Measurements from ENCODE around the gene URB1.
A peak's percentile ranks its signal among the peaks of the same experiment; 100 is the strongest.
"Not testable (repeated sequence)": the region's sequence is repeated elsewhere in the genome, so short reads cannot be mapped to it uniquely, and the experiment has no call there.

Gene URB1

DNA sequence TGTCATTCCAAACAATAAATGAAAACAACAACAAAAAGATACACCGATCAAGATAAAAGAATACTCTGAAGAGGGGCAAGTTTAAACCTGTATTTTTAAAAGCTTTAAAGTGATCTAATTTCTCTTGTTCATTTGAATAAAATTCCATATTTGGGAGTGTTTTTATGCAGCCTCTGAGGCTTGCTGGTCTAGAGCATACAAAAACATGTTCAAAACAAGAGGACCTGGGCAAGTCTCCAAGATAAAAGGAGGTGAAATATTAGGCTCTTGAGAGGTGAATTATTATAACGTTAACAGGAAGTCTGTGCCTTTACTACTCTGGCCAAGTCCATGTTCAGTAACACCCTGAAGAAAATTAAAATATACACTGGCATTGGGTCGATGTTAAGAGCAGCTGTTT is 20.1 kb downstream of the URB1 start:
- DNase-seq, result no peak

- DNase-seq, result no peak
These were observed 20.9 kb downstream of the URB1 start for GRCh38 chr21:32371913-32372314.

DNA sequence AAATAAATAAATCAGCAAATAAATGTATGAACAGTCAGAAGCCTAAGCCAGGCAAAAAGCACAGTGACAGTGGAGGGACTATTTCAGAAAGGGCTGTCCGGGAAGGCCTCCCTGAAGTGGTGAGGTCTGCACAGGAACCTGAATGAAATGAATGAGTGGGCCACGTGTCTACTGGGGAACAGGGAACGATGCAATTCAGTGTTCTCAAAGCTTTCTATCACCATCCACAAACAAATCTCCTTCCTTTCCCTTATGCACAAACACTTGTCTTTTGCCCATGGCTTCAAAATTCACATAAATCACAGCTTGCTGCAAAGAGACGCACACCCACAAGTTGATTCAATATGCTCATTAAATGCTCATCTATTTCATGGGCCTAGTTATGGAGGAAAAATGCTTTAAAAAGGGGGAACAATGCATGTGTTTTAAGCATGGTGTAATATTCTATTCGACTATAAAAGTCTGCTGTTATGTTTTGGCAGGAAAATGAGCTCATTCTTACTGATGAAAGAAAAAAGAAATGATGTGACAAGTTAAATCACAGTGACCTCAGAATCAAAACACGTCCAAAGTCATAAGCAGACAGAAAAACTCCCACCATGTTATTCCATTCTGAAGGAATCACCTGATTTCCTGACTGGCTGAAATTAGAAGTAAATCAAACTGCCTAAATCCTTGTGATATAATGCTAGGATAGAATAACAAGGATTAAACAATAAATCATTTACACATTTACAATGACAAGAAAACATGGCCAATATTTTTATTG is 21.6 kb downstream of the URB1 start:
- no peak for DNase-seq

DNA sequence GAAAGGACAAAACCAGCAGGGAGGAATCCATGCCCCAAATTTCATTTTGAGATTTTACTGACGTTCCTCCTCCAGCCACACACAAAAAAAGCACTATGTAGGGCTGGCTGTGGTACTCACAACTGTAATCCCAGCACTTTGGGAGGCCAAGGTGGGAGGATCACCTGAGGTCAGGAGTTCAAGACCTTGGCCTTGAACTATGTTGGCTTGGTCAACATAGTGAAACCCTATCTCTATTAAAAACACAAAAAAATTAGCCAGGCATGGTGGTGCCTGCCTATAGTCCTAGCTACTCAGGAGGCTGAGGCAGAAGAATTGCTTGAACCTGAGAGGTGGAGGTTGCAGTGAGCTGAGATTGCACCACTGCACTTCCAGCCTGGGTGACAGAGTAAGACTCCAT is 23.9 kb downstream of the URB1 start:
- DNase-seq, result not testable (repeated sequence)

- DNase-seq, result no peak
These were observed 24.4 kb downstream of the URB1 start for GRCh38 chr21:32368386-32368785.

DNA sequence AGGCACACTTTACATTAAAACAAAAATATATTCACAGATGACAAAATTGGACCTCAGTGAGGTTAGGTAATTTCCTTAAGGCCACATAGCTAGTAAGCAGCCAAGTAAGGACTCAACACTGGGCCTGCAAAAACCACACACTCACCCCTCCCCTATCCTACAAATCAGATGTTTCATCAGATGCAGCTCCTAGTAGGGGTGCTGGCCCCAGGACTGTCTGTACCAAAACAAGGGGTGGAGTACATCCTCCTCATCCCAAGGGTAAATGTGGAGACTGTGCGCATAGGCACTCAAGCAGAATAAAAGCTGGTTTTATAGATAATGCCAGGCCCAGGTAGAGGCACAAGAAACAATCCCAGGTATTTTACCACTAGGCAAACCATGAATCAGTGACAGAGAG is 25.7 kb downstream of the URB1 start:
- no peak for DNase-seq

DNA sequence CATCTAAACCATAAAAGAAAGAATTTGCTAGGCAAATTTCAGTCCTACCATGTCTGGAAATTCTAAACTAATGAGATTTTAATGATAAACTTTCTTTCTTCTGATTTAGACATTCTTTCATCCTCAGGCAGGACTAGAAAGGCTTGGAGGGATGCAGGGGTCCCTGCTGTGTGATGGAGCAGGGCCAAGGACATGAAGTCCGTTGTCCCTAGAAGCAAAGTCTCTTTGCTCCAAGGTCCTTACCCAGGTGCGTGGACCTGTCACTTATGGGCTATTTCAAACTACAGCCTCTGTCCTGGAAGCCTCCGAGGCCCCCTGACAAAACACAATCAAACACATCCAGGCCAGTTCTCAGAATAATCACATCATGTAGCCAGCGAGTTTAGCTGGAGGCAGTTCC is 26.6 kb downstream of the URB1 start:
- DNase-seq, result no peak

GRCh38 chr21:32364796-32365195 is 28.0 kb downstream of the URB1 start:
- DNase-seq, result no peak

DNA sequence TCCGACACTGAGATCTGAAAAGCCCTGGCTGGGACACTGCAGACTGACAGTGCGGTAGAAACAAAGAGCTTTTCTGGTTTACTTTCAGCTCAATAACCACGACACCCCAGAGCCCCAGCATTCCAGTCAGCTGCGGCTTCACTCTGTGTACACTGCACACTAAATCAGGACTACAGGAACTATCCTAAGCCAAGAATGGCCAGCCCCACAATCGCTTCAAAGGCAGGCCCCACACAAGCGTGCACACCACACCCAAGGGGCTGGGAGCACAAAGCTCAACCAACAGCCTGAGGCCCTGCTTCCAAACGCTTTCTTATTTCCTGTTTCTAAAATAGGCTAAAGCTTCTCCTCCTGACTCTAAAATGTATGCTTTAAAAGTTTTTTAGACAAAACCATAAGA is 28.4 kb downstream of the URB1 start:
- no peak for DNase-seq

- no peak for DNase-seq
These were observed 32.3 kb downstream of the URB1 start for GRCh38 chr21:32360401-32360975.

DNA sequence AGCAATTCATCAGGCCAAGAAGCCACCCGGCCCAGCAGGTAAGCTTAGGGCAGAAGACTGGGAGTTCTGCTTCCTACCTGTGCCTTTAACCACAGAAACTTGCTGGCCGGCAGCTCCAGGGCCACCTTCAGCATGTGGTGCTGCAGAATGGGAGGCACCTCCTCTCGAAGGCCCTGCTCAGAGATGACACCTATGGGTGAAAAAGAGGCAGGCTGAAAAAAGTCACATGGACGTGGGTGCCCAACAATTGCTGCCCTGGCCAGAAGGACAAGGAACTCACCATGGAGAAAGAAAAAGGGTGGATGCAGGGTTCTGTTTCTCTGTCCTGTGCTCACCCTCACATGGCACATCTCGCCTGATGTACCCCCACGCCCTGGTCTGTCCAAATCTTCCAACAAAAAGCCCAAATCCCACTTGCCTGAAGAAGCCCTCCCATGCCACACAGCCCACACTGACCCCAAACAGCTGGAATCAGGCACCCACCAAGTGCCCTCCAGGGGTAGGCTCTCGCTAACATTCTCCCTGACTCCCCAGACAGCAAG is 33.0 kb downstream of the URB1 start:
- peak; percentile 50 for DNase-seq

DNA sequence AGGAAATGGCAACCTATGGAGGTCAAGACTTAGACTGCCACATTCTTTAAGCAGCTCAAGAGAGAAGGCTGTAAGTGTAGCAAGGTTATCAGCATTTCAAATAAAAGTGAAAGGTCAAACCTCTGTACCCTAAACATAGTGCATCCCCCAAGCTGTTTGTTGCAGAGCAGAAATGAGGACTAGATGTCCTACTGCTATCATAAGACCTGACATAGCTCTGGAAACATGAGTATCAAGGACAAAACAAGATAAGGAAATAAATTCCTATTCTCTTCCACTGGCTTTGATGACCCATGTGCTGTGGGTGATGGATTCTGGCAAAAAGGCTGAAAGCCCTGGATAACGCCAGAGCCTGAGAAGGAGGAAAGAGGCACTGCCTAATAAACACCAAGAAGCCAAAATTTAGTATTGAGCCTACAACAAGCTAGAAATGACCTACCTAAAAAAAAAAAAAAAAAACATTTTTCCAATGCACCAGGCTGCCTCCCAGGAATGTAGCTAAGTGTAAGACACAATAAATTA is 35.9 kb downstream of the URB1 start:
- DNase-seq, result no peak

DNA sequence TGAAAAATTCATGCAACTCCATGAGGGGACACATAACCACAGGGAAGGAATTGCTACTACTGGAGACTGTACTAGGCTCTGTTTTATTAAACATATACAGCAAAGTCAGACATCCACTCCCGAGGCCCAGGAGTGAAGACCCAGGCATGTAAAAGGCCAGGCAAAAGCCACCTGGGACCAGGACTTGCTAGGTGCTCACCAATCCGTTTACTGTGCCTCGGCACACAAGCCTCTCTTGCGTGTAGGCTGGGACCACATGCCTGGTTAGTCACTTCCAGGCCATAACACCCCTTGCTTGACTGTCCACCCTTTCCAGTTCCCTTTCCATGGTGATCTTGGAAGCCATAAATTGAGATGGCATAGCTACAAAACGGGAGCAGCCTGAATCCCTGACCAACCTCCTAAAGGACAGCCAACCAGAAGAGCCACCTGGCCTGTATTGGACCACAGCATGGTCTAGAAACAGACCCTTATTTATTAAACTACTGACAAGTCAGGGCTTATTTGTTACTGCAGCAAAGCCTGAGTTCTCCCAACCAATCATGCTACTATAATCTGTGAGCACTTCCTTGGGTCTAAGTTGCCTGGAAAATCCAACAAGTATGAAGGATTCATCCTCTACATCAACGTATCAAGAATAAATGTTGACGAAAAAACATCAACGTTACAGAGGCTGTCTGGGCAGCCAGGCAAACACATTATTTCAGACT is 39.7 kb downstream of the URB1 start:
- no peak for DNase-seq

DNA sequence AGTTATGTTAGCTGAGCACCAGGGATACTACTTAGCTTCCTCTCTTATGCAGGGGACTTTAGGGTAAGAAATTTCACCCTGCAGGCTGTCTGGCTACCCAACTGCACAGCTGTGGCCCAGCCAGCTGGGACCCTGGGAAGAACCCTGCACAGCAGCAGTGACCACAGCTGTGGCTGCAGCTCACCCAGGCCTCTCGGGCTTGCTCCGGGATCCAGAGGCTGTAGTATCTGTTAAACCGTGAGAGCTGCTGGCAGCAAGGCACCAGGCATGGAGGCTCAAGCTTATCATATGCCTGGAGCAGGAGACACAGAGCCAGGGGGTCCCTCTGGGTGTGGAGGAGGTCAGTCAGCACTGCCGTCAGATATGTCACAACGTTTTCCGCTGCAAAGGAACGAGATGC is 40.3 kb downstream of the URB1 start:
- DNase-seq, result no peak

GRCh38 chr21:32351428-32351827 is 41.4 kb downstream of the URB1 start:
- DNase-seq, result no peak

DNA sequence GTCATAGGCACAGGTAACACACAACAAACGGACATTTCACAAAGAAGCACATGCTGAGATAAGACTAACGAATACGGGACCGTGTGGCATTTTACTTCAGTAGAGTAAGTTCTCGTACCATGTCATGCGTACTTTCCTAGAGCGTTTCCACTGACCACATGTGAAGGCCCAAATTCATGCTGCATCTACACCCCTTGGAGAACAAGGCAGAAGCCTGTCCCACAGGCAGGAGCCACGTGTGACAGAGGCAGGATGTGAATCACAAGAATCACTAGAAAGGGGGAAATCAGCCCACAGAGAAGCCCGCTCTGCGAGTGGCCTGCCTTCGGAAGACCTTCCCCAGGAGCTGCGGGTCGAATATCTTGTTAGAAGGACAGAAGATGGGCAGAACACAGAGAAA is 41.8 kb downstream of the URB1 start:
- no peak for DNase-seq

GRCh38 chr21:32350211-32350980 is 42.4 kb downstream of the URB1 start:
- no peak for DNase-seq

DNA sequence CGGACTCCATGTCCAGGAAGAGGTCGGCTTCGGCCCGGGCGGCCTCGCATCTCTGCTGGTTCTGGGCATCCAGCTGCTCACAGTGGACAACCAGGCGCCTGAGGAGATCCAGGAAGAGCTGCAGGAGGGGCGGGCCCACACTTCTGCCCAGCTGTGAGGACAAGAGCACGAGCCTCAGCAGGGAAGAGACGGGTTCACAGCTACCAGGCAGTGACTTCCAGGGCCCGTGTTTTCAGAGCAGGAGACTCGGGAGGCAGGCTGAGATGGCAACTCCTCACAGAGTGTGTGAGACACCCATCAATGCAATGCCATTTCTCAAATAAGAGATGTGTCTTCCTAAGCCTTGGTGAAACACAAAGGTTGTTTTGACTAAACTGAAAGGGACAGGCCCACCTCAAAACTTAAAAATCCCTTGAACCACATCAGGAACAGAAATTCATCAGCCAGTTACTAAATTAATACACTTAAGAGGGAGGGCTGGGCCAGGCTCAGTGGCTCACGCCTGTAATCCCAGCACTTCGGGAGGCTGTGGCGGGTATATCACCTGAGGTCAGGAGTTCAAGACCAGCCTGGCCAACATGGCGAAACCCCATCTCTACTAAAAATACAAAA is 43.4 kb downstream of the URB1 start:
- no peak for DNase-seq

DNA sequence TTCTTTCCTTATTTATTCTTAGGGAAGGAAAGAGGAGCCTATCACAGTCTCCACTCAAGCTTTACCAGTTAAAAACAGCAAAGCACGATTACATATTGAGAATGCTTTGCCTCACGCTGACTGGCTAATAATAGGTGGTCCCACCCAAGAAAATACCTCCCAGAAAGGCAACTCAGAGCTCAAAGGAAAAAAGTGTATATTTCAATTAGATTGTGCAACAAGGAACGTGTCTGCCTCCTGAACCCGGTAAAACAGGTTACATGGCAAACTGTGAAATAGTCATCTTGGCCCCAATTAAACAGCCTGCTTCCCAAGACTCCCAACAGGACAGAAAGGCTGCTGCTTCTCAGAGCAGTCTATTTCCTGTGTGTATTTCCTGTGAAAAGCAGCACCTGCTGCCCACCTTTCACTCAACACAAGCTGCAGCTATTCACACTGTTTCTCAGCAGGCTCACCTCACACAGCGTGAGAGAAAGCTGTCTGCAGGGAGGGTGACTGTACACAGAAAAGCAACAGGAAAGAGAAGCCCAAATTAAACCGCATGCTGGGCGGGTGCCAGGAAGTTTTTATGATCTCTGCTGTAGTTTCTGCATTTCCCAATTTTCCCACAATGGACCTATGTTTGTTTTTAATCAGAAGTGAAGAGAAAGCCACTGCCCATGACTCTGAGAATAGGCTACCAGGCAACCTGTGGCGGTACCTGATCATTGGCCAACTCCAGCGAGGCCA is 44.0 kb downstream of the URB1 start:
- no peak for DNase-seq

GRCh38 chr21:32347977-32348376 is 44.8 kb downstream of the URB1 start:
- no peak for DNase-seq

GRCh38 chr21:32347351-32347750 is 45.5 kb downstream of the URB1 start:
- no peak for DNase-seq

DNA sequence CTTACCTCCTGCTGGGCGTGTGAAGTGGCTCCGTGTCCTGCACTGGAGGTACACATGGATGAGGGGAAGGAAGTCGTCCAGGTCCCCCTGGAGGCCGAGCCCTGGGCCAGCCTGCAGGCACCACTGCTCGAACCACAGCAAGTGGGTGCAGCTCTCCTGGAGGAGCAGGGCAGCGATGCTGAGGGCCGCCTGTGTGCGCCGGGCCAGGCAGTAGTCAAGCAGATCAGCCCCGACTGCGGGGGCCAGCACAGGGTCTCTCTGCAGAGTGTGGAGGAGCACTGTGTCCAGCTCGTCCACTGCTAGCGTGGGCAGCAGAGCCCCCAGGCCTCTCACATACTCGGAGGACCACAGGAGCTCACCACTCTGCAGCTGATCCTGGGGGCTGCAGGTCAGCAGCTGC is 45.9 kb downstream of the URB1 start:
- DNase-seq, result no peak
